HG02678 (cell line): Measurements from ENCODE around the gene SIX5.

Source experiments
- ATAC-seq: cut with Tn5 transposase; IDR thresholded peaks from one replicate; pipeline ENCODE4 v1.9.1; 2021; ENCODE audit warnings: mild to moderate bottlenecking, moderate library complexity; ENCODE audit not compliant: unreplicated experiment

The SIX5 gene

GRCh38 chr19:45716359-45717130, 52.5 kb downstream of the SIX5 start:
- no peak for ATAC-seq

GRCh38 chr19:45715139-45715538, 53.9 kb downstream of the SIX5 start:
- no peak for ATAC-seq
